CD4-positive, alpha-beta T cell treated with Interleukin-1 beta for 1 hour (primary cell): ENCODE results near the gene ELMO1.

Experiments
- DNase-seq, 2 donors: peaks; one replicate each; pipeline ENCODE4 v3.0.0-alpha.2; 2020 to 2022

Gene ELMO1

GRCh38 chr7:37467002-37467401, 18.3 kb upstream of the ELMO1 start:
- no peak for DNase-seq

- no peak for DNase-seq
Measured at GRCh38 chr7:37462138-37462537, 13.5 kb upstream of the ELMO1 start.

- DNase-seq, result no peak
Measured at GRCh38 chr7:37455081-37455480, 6.4 kb upstream of the ELMO1 start.

GRCh38 chr7:37452346-37452745, 3.7 kb upstream of the ELMO1 start:
- no peak for DNase-seq

- DNase-seq, result no peak
Measured at GRCh38 chr7:37450035-37450434, 1.4 kb upstream of the ELMO1 start.

- DNase-seq, result no peak
Measured at GRCh38 chr7:37449621-37450020, 957 bp upstream of the ELMO1 start.

GRCh38 chr7:37448011-37448635, 541 bp downstream of the ELMO1 start:
- no peak for DNase-seq

- no peak for DNase-seq
Measured at GRCh38 chr7:37446371-37446770, 2.3 kb downstream of the ELMO1 start.

GRCh38 chr7:37445790-37446189, 2.9 kb downstream of the ELMO1 start:
- DNase-seq, result no peak

DNA sequence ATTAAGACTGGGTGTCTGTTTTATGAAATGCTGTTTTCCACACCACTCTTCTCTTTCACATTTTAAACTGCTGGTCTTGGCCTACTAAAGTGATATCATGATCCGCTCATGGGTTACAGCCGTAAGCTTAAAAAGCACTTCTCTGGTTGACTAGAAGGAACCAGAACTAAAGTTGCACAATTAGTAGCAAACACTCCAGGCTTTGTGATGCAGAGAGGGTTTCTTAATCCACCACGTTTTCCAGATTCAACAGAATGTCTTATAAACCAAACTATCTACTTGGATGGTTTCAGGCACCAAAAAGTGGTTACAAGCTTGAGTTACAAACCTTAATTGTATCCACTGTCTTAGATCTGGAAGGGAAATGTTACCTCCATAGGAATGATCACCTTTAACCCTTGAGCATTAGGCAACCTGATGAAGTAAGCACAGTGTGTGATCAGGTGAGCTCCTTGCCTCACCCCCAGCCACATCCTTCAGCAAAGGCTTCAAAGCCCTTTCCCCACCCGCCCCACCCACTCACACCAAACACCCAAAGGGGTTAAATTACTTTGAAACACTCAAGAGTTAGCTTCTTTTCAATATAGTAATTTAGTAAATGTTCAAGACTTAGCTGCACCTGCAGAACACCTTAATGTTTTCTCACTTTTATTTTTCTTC, 3.5 kb downstream of the ELMO1 start:
- no peak for DNase-seq

DNA sequence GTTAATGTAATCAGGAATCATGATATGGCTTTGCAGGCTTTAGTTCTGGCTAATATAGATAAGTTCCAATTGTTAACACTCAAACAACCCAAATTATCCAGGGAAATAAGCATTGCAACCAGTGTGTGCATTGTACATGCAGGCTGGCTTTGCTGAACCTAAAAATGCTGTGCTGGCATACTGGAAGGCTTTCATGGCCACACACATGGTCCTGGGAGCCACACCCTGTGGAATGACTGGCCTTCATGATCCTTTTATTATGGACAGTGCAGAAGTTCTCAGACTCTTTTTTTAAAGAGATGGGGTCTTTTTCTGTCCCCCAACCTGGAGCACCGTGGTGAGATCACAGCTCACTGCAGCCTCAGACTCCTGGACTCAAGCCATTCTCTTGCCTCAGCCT, 5.0 kb downstream of the ELMO1 start:
- DNase-seq, result no peak

DNA sequence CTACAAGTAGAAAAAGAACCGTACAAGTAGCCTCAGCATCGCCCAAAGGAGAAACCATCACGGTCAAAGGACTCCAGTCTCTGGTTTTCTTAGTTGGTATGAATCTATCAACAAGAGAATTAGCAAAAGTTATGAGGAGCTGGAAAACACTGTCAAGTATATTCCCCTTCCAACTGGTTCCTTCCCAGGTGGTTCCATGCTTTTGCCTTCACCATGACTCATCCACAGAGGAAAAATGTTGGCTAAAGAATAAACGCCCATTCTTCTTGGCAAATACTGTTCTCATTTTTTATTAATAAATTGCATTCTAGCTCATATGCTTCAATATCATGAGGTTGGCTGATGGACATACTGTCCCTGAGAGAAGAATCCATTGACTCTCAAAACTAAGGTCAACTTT, 6.4 kb downstream of the ELMO1 start:
- no peak for DNase-seq

- DNase-seq, result no peak
Measured at GRCh38 chr7:37441816-37442215, 6.8 kb downstream of the ELMO1 start.

GRCh38 chr7:37441386-37441760, 7.3 kb downstream of the ELMO1 start:
- DNase-seq, result no peak

GRCh38 chr7:37440738-37441385, 7.8 kb downstream of the ELMO1 start:
- DNase-seq, result peak; percentile 22 to 31

GRCh38 chr7:37439653-37440026, 9.0 kb downstream of the ELMO1 start:
- no peak for DNase-seq

DNA sequence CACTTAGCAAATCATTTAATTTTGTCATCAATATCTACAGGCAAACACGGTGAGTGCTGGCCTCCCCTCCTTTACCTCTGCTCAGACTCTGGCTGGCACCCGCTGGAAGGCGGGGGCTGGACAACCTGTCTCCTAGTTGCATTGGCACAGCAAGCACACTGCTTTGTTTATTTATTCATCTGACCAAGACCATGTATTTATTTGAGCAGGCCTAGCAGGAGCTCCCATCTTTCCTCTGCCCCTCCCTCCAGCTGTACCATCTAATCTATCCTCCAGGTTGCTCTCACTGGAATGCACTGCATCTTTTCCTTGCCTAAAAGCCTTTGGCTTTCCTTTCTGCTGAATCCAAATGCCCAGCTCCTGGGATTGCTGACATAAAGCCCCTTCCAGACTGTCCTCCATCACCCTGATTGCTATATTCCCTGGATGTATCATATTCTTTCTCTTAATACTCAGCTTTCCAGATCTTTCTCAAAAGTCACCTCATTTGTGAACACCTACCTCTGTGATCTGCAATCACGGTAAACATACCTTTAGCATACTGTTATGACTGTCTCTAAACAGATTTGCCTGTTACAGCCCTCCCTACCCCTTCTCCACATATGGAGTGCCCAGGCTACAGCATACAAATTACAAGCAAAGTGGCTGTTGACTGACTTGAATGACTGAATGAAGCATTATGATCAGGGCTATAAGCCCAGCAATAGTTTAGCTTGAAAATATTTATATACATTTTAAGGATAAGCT, 9.6 kb downstream of the ELMO1 start:
- DNase-seq, result no peak

DNA sequence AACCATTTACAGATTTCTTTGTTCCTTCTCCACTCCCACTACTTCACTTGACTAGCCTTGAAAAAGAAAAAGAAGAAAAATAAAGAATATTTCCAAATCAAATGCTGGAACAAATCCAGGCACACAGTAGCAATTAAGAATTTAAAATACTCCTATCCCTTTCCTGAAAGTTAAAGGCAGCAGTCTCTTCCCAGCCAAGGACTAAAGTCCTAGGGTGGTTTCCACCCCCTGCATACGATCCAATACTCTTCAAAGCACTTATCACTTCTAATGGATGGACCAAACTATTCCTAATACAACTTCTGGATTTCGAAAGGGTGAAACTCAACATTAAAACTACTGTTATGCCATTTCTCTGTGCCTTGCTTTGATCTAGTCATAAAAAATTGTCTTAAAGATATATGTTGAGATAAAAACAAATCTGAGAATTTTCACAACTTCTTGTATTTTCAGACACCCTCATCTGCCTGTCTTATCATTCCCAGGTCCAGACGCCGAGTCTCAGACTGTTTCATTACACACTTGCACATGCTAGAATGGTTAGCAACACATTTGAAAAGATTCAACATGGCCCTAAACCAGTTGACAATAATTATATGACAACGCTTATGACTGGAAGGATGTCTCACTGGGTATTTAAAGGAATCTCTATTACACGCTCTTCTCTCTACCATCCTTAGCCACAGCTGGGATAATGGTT, 13.4 kb downstream of the ELMO1 start:
- DNase-seq, result no peak

GRCh38 chr7:37434529-37434928, 14.1 kb downstream of the ELMO1 start:
- DNase-seq, result no peak

GRCh38 chr7:37433166-37433565, 15.5 kb downstream of the ELMO1 start:
- DNase-seq, result no peak

- DNase-seq, result no peak
Measured at GRCh38 chr7:37432281-37432920, 16.3 kb downstream of the ELMO1 start.

GRCh38 chr7:37431413-37431812, 17.3 kb downstream of the ELMO1 start:
- no peak for DNase-seq

DNA sequence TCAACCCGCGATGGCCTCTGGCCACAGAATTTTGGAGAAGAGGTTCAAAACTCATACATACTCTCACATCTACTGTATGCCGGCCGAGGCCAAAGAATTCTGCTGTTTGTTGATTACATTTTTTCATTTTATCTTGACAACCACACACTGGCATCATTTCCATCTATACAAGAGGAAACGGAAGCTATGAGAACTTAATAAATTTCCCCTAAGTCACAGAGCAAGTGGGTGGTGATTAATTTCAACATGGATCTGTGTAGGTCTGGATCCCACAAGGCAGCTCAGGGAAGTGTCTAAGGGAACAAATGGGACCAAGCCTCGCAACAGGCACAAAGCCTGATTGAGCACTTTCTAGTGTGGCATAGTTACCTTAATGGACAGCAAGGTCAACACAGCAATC, 18.0 kb downstream of the ELMO1 start:
- no peak for DNase-seq
